Hepatocyte (in vitro differentiated cells): Measurements from ENCODE around the gene KLF13. TPM values are rescaled to one million over a fixed set of nuclear protein-coding genes. Genes with fewer than 3 reads are reported as not detected.

Experiments used
- DNase-seq: peaks from one replicate; pipeline ENCODE4 v3.0.0-alpha.2; 2016; ENCODE audit warnings: low spot score
- H2AFZ ChIP-seq: fragments of 200-600 bp; sonication (generic); 2 replicates; pipeline ENCODE4 v1.6.0; 2016; ENCODE audit warnings: antibody characterized with exemption, mild to moderate bottlenecking
- H3K27ac ChIP-seq: fragments of 200-600 bp; sonication (generic); 2 replicates; pipeline ENCODE4 v1.5.1; 2016; ENCODE audit warnings: mild to moderate bottlenecking
- H3K27me3 ChIP-seq: fragments of 200-600 bp; sonication (generic); 2 replicates; pipeline ENCODE4 v1.6.1; 2016
- H3K36me3 ChIP-seq: fragments of 200-600 bp; sonication (generic); replicated peaks from 2 replicates; pipeline ENCODE4 v1.5.1; 2016; ENCODE audit warnings: low read depth; ENCODE audit not compliant: insufficient read depth
- H3K4me1 ChIP-seq: fragments of 200-600 bp; sonication (generic); 2 replicates; pipeline ENCODE4 v1.5.1; 2016; ENCODE audit warnings: mild to moderate bottlenecking, moderate library complexity; ENCODE audit not compliant: insufficient read depth
- H3K4me2 ChIP-seq: fragments of 200-600 bp; sonication (generic); 2 replicates; pipeline ENCODE4 v1.6.0; 2016
- H3K4me3 ChIP-seq: fragments of 200-600 bp; sonication (generic); 2 replicates; pipeline ENCODE4 v1.5.1; 2016; ENCODE audit warnings: mild to moderate bottlenecking
- H3K79me2 ChIP-seq: fragments of 200-600 bp; sonication (generic); 2 replicates; pipeline ENCODE4 v1.6.0; 2017; ENCODE audit warnings: mild to moderate bottlenecking
- H3K9me2 ChIP-seq: fragments of 200-600 bp; sonication (generic); replicated peaks from 2 replicates; pipeline ENCODE4 v1.6.0; 2017; ENCODE audit warnings: mild to moderate bottlenecking; ENCODE audit not compliant: insufficient read depth
- H3K9me3 ChIP-seq: fragments of 200-600 bp; sonication (generic); 2 replicates; pipeline ENCODE4 v1.5.1; 2016; ENCODE audit warnings: low read depth, mild to moderate bottlenecking
- H4K20me1 ChIP-seq: fragments of 200-600 bp; sonication (generic); 2 replicates; pipeline ENCODE4 v1.6.0; 2016; ENCODE audit warnings: mild to moderate bottlenecking; ENCODE audit not compliant: insufficient read depth, poor library complexity, severe bottlenecking
- CTCF ChIP-seq: fragments of 200-600 bp; sonication (generic); IDR thresholded peaks from 2 replicates; pipeline ENCODE4 v1.5.1; 2016; ENCODE audit warnings: antibody characterized with exemption, mild to moderate bottlenecking; ENCODE audit not compliant: poor library complexity
- EZH2 ChIP-seq: fragments of 200-600 bp; sonication (generic); IDR thresholded peaks from 2 replicates; pipeline ENCODE4 v1.6.1; 2016; ENCODE audit warnings: antibody characterized with exemption, mild to moderate bottlenecking, borderline replicate concordance
- EZH2phosphoT487 ChIP-seq: fragments of 200-600 bp; sonication (generic); IDR thresholded peaks from one replicate; pipeline ENCODE4 v1.6.1; 2018; ENCODE audit warnings: antibody characterized with exemption, mild to moderate bottlenecking, low read depth, moderate library complexity; ENCODE audit not compliant: unreplicated experiment, severe bottlenecking
- WGBS: methylation state at CpG from one replicate; pipeline ENCODE4 v1.1.6; 2016; ENCODE audit warnings: low lambda C conversion rate; ENCODE audit errors: missing lambda C conversion rate; 5-methylcytosine and 5-hydroxymethylcytosine counted together
- polyA plus RNA-seq: library from polyadenylated mRNA; unstranded; fragments of >200 nt; fragmentation: Nextera tagmentation; extraction: Ambion mirVana; gene quantifications from 2 replicates; pipeline ENCODE4 v1.2.1, GENCODE V29; 2016
- total RNA-seq: library from RNA; depleted of rRNA; stranded (reverse); fragments of >200 nt; gene quantifications from 2 replicates; pipeline ENCODE4 v1.2.3, GENCODE V29; 2014

Gene KLF13
- total and polyA plus RNA-seq, 2 experiments from 2014 or later: 32.7 to 51.2 TPM

- H3K36me3 ChIP-seq: no peaks in the 10 kb centered on the region
Measured at GRCh38 chr15:31377030-31377429, 50.4 kb downstream of the KLF13 start.

GRCh38 chr15:31378363-31378903, 51.8 kb downstream of the KLF13 start:
- Histone ChIP-seq H2AFZ (no peak overlapping the region), H3K9me3 (no peaks in the 10 kb centered on the region), H3K27me3 (no peaks in the 10 kb centered on the region), H3K4me1 (peaks cover 14% of the 10 kb centered on the region), H3K36me3 (no peaks in the 10 kb centered on the region), H3K9me2 (no peaks in the 10 kb centered on the region), H3K4me2 (no peak overlapping the region), H3K4me3 (no peak overlapping the region), H3K27ac (peak overlapping the region; percentile 33), H4K20me1 (no peaks in the 10 kb centered on the region), H3K79me2 (peaks cover 10% of the 10 kb centered on the region)
- 87% methylated on average over 14 of the region's 14 CpGs for WGBS
- TF ChIP-seq EZH2phosphoT487 (no peak), EZH2 (no peak), CTCF (no peak)
- no peak for DNase-seq

More at GRCh38 chr15:31377030-31377429, 50.4 kb downstream of the KLF13 start:
- Histone ChIP-seq H3K4me1 (peaks cover 6% of the 10 kb centered on the region), H3K27me3 (no peaks in the 10 kb centered on the region), H3K9me3 (no peaks in the 10 kb centered on the region), H2AFZ (no peak overlapping the region), H3K79me2 (peaks cover 14% of the 10 kb centered on the region), H3K4me2 (no peak overlapping the region), H3K4me3 (no peak overlapping the region), H3K27ac (peak overlapping the region; percentile 34), H4K20me1 (no peaks in the 10 kb centered on the region), H3K9me2 (no peaks in the 10 kb centered on the region)
- peak; percentile 41 for DNase-seq
- TF ChIP-seq EZH2phosphoT487 (no peak), EZH2 (no peak), CTCF (no peak)
- WGBS: 71% methylated on average over 9 of the region's 9 CpGs

GRCh38 chr15:31379042-31379441, 52.4 kb downstream of the KLF13 start:
- Histone ChIP-seq H3K79me2 (peaks cover 5% of the 10 kb centered on the region), H3K4me2 (no peak overlapping the region), H3K27ac (peak overlapping the region; percentile 33), H3K4me1 (peaks cover 14% of the 10 kb centered on the region), H3K9me2 (no peaks in the 10 kb centered on the region), H3K4me3 (no peak overlapping the region), H3K36me3 (no peaks in the 10 kb centered on the region), H3K27me3 (no peaks in the 10 kb centered on the region), H2AFZ (no peak overlapping the region), H4K20me1 (no peaks in the 10 kb centered on the region), H3K9me3 (no peaks in the 10 kb centered on the region)
- DNase-seq: no peak
- 59% methylated on average over 6 of the region's 6 CpGs for whole genome bisulfite sequencing
- no peak for TF ChIP-seq EZH2
- TF ChIP-seq EZH2phosphoT487: no peak
- TF ChIP-seq CTCF: no peak
